Islet precursor cell (in vitro differentiated cells): ENCODE results near the gene AGBL4.
"Not testable (repeated sequence)": the region's sequence is repeated elsewhere in the genome, so short reads cannot be mapped to it uniquely, and the experiment has no call there.

ENCODE experiments used
- DNase-seq: peaks from one replicate; pipeline ENCODE4 v3.0.0-alpha.2; 2018

The AGBL4 gene

GRCh38 chr1:48558366-48558765 is 1465.4 kb downstream of the AGBL4 start:
- DNase-seq: no peak

DNA sequence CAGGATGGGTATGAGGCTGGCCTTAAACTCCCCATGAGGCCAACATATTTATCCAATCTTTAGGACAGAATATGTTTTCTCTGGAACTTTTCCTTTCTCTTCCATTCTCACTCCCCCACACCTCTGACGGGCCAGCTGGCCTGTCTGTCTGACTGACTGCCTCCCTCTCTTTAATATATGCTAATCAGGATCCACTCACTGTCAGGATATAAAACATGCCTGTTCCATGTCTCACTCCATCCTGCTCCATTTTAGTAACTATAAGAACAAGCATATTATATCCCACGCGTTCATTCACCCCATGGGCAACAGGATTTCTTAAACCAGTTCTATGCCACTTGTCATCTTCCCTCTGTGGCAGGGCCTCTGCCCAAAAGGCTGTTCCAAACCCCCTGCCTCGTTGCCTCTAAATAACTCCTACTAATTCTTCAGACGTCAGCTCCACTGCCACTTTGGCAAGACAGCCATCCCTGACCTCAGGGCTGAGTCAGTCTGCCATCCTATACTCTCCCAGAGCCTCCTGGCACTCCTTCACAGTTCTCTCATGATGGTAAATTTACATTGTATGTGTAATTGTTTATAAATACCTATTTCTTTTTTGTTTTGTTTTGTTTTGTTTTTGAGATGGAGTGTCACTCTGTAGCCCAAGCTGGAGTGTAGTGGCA is 1467.4 kb downstream of the AGBL4 start:
- no peak for DNase-seq

DNA sequence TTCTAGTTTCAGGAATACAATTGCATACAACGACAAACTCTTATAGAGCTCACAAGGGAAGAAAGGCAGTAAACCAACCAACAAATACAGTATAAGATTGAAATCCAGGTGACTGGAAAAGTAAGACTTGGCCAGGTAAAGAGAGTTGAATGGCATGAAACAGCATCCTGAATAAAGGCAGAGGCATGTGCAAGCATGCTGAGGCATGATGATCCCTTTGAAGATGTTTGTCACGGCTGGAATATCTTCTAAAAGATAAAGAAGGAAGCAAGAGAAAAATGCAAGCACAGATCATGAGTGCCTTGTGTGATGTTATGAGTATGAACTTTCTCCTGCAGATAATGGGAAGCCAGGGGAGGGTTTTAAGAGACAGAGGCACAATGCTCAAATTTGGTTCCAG is 1468.5 kb downstream of the AGBL4 start:
- no peak for DNase-seq

- DNase-seq: no peak
Observed at GRCh38 chr1:48552903-48553606, 1470.7 kb downstream of the AGBL4 start.

GRCh38 chr1:48552420-48552819 is 1471.3 kb downstream of the AGBL4 start:
- DNase-seq: peak; percentile 57

- DNase-seq: no peak
Observed at GRCh38 chr1:48548985-48549384, 1474.8 kb downstream of the AGBL4 start.

- no peak for DNase-seq
Observed at GRCh38 chr1:48547561-48548220, 1476.1 kb downstream of the AGBL4 start.

GRCh38 chr1:48543854-48544253 is 1479.9 kb downstream of the AGBL4 start:
- DNase-seq: no peak

DNA sequence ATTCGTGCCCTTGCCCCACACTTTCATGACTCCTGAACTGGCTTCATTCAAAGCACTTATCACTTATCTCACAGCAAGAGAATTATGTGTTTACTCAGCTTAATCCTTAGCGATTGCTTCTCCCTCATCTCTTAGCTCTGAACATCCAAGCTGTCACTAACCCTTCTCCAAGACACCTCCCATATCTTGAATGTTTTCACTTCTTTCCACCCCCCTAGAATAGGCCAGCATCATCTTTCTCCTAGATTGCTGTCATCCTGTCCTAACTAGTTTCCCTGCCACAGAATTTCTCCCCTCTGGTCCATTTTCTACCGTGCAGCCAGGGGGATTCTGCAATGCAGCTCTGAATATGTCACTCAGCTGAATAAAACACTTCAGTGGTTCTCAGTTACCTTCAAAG is 1483.2 kb downstream of the AGBL4 start:
- no peak for DNase-seq

DNA sequence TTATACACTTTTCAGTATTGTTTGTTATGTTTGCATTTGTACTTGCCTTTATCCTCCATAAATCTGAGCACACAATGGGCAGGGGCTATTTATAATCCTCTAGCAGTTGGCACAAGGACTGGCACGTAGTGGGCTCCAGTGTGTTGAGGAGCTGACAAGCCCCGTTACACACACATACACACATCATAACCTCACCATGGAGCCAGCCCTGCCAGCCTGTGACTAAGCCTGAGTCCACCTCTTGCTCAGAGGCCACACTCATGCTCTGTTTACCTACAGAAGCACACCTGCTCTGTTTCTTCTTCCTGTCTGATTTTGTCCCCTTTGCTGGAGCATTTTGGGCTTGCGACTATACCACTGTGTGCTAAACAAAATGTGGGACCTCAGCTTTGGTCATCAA is 1487.3 kb downstream of the AGBL4 start:
- DNase-seq: no peak

- DNase-seq: no peak
Observed at GRCh38 chr1:48532976-48533375, 1490.8 kb downstream of the AGBL4 start.

GRCh38 chr1:48530727-48531351 is 1492.9 kb downstream of the AGBL4 start:
- peak; percentile 95 for DNase-seq

GRCh38 chr1:48527051-48527450 is 1496.7 kb downstream of the AGBL4 start:
- no peak for DNase-seq

DNA sequence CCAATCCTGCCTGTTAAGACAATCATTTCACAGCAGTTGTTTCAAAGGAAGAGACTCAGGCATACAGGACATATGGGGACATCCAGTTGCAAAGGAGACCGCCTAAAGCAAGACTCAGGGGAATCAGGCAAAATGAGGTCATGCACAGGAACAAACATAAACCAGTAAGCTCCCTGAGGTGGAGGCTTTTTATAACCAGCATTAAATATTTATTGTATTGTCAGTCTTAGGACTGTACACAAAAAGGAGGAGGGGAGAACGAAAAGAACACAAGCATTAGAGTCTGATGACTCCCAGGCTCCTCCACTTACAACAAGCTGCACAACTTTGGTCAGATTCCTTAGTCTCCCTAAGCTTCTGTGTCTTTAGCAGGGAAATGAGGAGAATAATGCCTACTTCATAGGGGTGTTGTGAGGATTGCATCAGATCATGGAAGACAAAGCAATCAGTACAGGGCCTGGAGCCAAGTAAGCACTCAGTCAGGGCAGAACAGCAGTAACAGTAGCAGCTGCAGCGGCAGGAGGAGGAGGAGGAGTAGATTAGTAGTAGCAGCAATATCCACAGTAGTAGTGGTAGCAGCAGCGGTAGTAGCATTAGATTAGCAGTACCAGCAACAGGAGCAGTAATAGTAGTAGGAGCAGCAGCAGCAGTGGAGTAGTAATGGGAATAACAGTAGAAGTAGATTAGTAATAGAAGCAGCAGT is 1497.6 kb downstream of the AGBL4 start:
- DNase-seq: peak; percentile 65

DNA sequence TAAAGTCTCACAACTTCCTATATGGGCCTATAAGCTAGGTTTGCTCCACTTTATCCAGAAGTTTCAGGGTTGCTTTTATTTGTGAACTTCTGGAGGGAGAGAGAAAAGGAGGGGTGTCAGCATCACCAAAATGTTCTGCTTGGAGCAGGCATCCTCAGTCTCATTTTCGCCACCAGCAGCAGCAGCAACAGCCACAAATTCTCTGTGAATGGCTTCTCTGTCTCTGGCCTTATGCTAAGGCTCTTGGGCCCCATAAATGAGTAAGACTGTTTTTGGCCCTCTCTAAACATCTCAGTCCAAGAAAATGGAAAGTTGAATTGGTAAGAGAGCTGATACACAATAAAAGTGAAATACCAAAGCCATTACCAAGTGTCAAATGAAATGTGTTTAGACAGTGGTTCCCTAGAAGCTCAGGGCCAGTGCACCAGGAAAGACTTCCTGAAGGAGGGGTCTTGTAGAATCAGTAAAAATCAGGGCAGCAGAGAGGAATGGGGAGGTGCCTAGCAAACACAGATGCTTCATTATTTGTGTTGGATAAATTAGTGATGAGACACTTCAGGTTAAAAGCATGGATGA is 1498.8 kb downstream of the AGBL4 start:
- DNase-seq: no peak

GRCh38 chr1:48523558-48523957 is 1500.2 kb downstream of the AGBL4 start:
- no peak for DNase-seq

DNA sequence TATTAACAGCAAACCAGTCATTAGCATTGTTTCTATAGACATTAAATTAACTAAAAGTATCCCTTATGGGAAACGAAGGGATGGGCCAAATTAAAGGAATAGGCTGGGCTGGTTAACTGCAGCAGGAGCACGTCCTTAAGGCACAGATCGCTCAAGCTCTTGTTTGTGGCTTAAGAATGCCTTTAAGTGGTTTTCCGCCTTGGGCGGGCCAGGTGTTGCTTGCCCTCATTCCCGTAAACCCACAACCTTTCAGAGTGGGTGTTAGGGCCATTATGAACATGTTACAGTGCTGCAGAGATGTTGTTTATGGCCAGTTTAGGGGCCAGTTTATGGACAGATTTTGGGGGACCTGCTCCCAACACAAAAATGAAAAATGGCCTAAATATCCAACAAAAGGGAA is 1503.9 kb downstream of the AGBL4 start:
- DNase-seq: not testable (repeated sequence)

GRCh38 chr1:48506870-48507269 is 1516.9 kb downstream of the AGBL4 start:
- DNase-seq: no peak

- DNase-seq: no peak
Observed at GRCh38 chr1:48500541-48501450, 1523.0 kb downstream of the AGBL4 start.

DNA sequence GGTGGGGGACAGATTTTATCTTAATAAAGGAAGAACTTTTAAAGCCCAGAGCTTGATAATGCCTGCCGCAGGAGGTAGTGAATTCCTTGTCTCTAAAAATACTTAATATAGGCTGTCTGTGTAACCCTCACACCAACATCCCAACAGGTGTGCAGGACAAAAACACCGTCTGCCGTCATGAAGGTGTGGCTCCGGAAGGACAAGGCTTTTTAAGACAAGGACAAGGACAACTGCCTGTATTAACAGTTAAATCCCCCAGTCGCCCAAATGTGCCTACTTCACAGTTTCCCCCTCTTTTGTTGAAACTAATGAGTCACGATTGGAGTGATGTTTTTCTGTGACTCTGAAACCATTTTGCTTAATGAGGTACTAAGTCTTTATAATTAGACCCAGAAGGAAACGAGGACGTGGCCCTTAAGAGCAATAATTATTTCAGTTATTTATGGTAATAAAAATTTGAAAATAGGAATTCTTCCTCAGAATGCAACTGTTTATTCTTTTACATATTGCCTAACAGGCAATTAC is 1524.5 kb downstream of the AGBL4 start:
- DNase-seq: no peak

DNA sequence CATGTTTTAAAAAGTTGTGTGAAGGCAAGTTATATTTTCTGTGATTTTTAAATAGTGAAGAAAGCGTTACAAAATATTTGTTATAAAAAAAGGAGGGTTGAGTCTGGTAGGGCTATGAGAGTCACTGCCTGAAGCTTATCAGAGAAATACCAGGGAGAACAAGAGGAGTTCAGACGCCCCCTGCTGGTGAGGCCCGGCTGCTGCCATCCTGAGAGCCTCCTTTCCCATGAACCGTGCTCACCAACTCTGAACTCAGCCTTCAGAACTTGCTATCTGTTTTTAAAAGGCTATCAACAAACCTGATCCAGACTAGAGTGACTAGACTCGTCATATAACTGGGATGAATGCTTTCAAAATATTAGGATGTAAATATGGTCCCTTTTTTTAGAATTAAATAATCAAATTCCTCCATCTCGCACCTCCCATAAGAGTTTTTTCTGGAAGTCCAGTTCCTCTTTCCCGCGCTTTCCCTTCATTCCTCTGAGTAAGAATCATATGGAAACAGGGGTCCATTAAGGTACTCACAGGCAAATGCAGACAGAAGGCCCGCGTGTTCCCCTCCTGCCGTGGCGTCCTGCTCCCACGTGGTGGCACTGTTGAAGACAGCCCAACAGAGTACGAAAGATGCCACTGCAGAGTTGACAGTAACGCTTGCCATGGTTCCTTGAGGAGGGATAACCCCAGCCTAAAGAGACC is 1525.5 kb downstream of the AGBL4 start:
- peak; percentile 86 for DNase-seq
